HG03045 (cell line): ENCODE results near the gene RPL41.

Source experiments
- ATAC-seq: cut with Tn5 transposase; IDR thresholded peaks from one replicate; pipeline ENCODE4 v1.9.1; 2021; ENCODE audit warnings: mild to moderate bottlenecking, moderate library complexity; ENCODE audit not compliant: unreplicated experiment

The RPL41 gene

GRCh38 chr12:56127485-56127887 is 11.1 kb downstream of the RPL41 start:
- no peak for ATAC-seq

- ATAC-seq, result peak; percentile 91
These were observed 11.6 kb downstream of the RPL41 start, which contains the start of gene ESYT1 for GRCh38 chr12:56127888-56128669. TSS of gene ESYT1 (plus strand) at chr12:56128267. CDS start at chr12:56128320, 53 bp downstream.

GRCh38 chr12:56128670-56129205 is 12.3 kb downstream of the RPL41 start:
- ATAC-seq, result no peak

- ATAC-seq, result peak; percentile 35
These were observed 12.9 kb downstream of the RPL41 start for GRCh38 chr12:56129206-56129941.

- ATAC-seq, result no peak
These were observed 13.6 kb downstream of the RPL41 start for GRCh38 chr12:56129942-56130495.

- ATAC-seq, result no peak
These were observed 14.4 kb downstream of the RPL41 start for GRCh38 chr12:56130876-56131275.

- no peak for ATAC-seq
These were observed 18.5 kb downstream of the RPL41 start for GRCh38 chr12:56134897-56135296.

- no peak for ATAC-seq
These were observed 21.6 kb downstream of the RPL41 start for GRCh38 chr12:56137853-56138571.

GRCh38 chr12:56141946-56142784 is 25.7 kb downstream of the RPL41 start:
- ATAC-seq, result no peak

GRCh38 chr12:56143217-56143616 is 26.8 kb downstream of the RPL41 start:
- ATAC-seq, result no peak

- no peak for ATAC-seq
These were observed 27.4 kb downstream of the RPL41 start for GRCh38 chr12:56143870-56144269.

GRCh38 chr12:56145217-56145616 is 28.8 kb downstream of the RPL41 start:
- ATAC-seq, result no peak

- no peak for ATAC-seq
These were observed 30.3 kb downstream of the RPL41 start for GRCh38 chr12:56146492-56147460.

- no peak for ATAC-seq
These were observed 34.1 kb downstream of the RPL41 start for GRCh38 chr12:56150563-56150962.

GRCh38 chr12:56151672-56152131 is 35.3 kb downstream of the RPL41 start:
- peak; percentile 44 for ATAC-seq

- peak; percentile 81 for ATAC-seq
These were observed 35.8 kb downstream of the RPL41 start, which contains the start of gene MYL6B for GRCh38 chr12:56152132-56152755. TSS of gene MYL6B (plus strand) at chr12:56152587. CDS start at chr12:56153919, 1,332 bp downstream.

- ATAC-seq, result no peak
These were observed 36.6 kb downstream of the RPL41 start for GRCh38 chr12:56152756-56153677.
